Measurements from ENCODE around the gene GALNTL6.

DNA sequence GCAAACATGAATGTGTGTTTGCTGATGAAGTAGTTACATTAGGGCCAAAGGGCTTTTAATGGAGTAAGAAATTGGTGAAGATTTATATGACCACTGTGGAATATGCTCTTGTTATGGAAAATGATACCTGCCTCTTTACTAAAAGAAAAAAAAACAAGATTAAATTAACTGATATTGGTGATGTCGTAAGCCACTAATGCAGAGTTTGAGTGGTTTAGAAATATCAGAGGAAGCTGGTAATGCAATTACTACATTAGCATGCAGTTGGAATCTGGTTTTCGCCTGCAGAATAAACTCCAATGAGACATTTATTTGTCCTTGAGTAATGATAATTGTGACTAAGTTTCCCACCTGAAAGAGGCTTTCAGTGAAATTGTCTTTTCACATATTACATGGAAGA is 597.9 kb downstream of the GALNTL6 start:
- no peak for TF ChIP-seq EZH2 (IDR thresholded peaks at IDR 0.05; ENCODE audit: insufficient read depth, poor library complexity, severe bottlenecking)
- TF ChIP-seq EZH2phosphoT487 (IDR thresholded peaks at IDR 0.05; ENCODE audit: insufficient read depth, low read depth), result no peak
